WTC11 (cell line): ENCODE results near the gene ANO2.

Source experiments
- CTCF ChIP-seq: fragments of 200-600 bp; IDR thresholded peaks from 2 replicates; pipeline ENCODE4 v1.8.0; 2022; ENCODE audit warnings: antibody characterized with exemption
- E2F1 ChIP-seq: sonication (generic); formaldehyde crosslinking; IDR thresholded peaks from 2 replicates; pipeline ENCODE4 v1.8.0; 2022; ENCODE audit warnings: mild to moderate bottlenecking, missing genetic modification reagents
- E2F5 ChIP-seq: sonication (generic); formaldehyde crosslinking; IDR thresholded peaks from 2 replicates; pipeline ENCODE4 v1.8.1; 2022; ENCODE audit warnings: mild to moderate bottlenecking, moderate library complexity, missing genetic modification reagents
- MAX ChIP-seq: sonication (generic); formaldehyde crosslinking; IDR thresholded peaks from 2 replicates; pipeline ENCODE4 v1.8.0; 2022; ENCODE audit warnings: mild to moderate bottlenecking, missing genetic modification reagents
- SMAD3 ChIP-seq: sonication (generic); formaldehyde crosslinking; IDR thresholded peaks from 2 replicates; pipeline ENCODE4 v1.8.0; 2022; ENCODE audit warnings: missing genetic modification reagents, mild to moderate bottlenecking, borderline replicate concordance
- SP1 ChIP-seq: sonication (generic); formaldehyde crosslinking; conservative IDR thresholded peaks from 2 replicates; pipeline ENCODE4 v1.8.1; 2022; ENCODE audit warnings: missing genetic modification reagents
- ZNF416 ChIP-seq: fragments of 250-450 bp; sonication (Bioruptor Pico); IDR thresholded peaks from 2 replicates; pipeline ENCODE4 v1.9.0; 2021; ENCODE audit warnings: mild to moderate bottlenecking, inconsistent platforms

GRCh38 chr12:5827591-5827990, 117.5 kb downstream of the ANO2 start:
- no peak for TF ChIP-seq CTCF
- TF ChIP-seq E2F5 (CRISPR knock-in tag): no peak
- TF ChIP-seq E2F1 (CRISPR knock-in tag): 0 out of 2 replicates have a peak, but pooled peaks have one; percentile 29
- no peak; the same call in 1 of the 2 replicates for TF ChIP-seq MAX
- no peak for TF ChIP-seq SP1 (CRISPR knock-in tag)
- no peak for TF ChIP-seq SMAD3
- TF ChIP-seq ZNF416: no peak
